ENCODE data around the gene L3MBTL4.

Gene L3MBTL4

DNA sequence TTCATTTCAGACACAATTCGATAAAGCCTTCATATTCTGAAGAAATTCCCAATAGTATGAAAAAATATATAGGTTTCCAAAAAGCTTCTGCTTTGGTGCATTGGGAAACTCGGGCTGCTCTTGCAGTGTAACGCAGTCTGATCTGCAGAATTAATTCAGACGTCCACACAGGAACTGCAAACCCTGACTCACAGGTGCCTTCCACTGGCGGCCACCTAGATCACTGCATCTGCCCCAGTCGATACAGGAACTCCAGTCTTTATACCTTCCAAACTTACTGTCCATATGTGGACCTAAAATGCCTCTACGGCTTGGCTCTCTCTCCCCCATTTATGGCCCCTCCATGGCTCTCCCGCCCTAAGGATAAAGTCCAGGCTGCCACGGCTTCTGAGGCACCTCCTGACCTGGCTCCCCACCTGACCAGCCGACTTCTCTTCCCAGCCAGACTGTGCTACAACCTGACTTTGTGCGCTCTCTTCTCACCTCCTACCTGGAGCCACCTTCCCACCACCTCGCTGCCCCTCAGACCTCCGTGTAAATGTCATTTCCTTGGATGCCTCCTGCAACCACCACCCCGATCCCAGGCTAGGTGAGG is 39.7 kb downstream of the L3MBTL4 start:
- H3K4me1 ChIP-seq (ENCODE audit: control insufficient read depth in 1 of 2, insufficient read depth in 2 of 2, low read length in 2 of 2), result no peaks in the 10 kb centered on the region
- no peak overlapping the region for H3K27ac ChIP-seq (ENCODE audit: low read length)
- no peaks in the 10 kb centered on the region for H3K36me3 ChIP-seq (ENCODE audit: control insufficient read depth in 1 of 2, insufficient read depth in 2 of 2, low read length in 2 of 2)
- no peaks in the 10 kb centered on the region for H3K27me3 ChIP-seq (ENCODE audit: low read depth, low read length)
- H3K4me3 ChIP-seq (ENCODE audit: low read depth in 1 of 2, low read length in 2 of 2), result no peak overlapping the region
- H3K9me3 ChIP-seq (ENCODE audit: control insufficient read depth in 1 of 2, low read length in 2 of 2), result peaks cover 0 to 8% of the 10 kb centered on the region in 2 donors

DNA sequence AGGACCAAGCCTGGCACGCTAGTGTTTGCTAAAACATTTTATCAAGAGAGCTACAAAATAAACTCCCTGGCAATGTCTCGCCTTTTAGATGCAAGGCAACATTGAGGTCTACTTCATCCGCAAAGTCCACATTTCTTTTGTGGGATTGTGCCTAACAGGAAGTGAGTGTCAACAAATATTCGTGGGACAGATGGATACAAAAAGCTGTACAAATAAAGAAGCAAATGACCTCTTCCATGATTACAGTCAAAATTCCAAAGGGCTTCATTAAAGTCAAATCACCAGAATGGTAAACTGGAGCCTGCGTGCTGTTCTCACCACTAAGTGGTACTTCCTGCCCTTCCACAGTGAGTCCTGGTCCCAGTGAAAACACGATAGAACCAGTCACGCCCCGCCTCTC is 40.4 kb downstream of the L3MBTL4 start:
- H3K27ac ChIP-seq (ENCODE audit: low read length), result no peak overlapping the region
- no peak overlapping the region for H3K4me3 ChIP-seq (ENCODE audit: low read depth in 1 of 2, low read length in 2 of 2)
- H3K9me3 ChIP-seq (ENCODE audit: control insufficient read depth in 1 of 2, low read length in 2 of 2), result peaks cover 0 to 8% of the 10 kb centered on the region in 2 donors
- H3K4me1 ChIP-seq (ENCODE audit: control insufficient read depth in 1 of 2, insufficient read depth in 2 of 2, low read length in 2 of 2), result no peaks in the 10 kb centered on the region
- no peaks in the 10 kb centered on the region for H3K27me3 ChIP-seq (ENCODE audit: low read depth, low read length)
- no peaks in the 10 kb centered on the region for H3K36me3 ChIP-seq (ENCODE audit: control insufficient read depth in 1 of 2, insufficient read depth in 2 of 2, low read length in 2 of 2)

GRCh38 chr18:6373187-6373586 is 41.5 kb downstream of the L3MBTL4 start:
- H3K9me3 ChIP-seq (ENCODE audit: control insufficient read depth in 1 of 2, low read length in 2 of 2), result peaks cover 0 to 8% of the 10 kb centered on the region in 2 donors
- no peak overlapping the region for H3K4me3 ChIP-seq (ENCODE audit: low read depth in 1 of 2, low read length in 2 of 2)
- H3K27me3 ChIP-seq (ENCODE audit: low read depth, low read length), result no peaks in the 10 kb centered on the region
- no peaks in the 10 kb centered on the region for H3K4me1 ChIP-seq (ENCODE audit: control insufficient read depth in 1 of 2, insufficient read depth in 2 of 2, low read length in 2 of 2)
- no peak overlapping the region for H3K27ac ChIP-seq (ENCODE audit: low read length)
- H3K36me3 ChIP-seq (ENCODE audit: control insufficient read depth in 1 of 2, insufficient read depth in 2 of 2, low read length in 2 of 2), result no peaks in the 10 kb centered on the region

GRCh38 chr18:6370886-6371635 is 43.6 kb downstream of the L3MBTL4 start:
- no peaks in the 10 kb centered on the region for H3K4me1 ChIP-seq (ENCODE audit: control insufficient read depth in 1 of 2, insufficient read depth in 2 of 2, low read length in 2 of 2)
- H3K27me3 ChIP-seq (ENCODE audit: low read depth, low read length), result no peaks in the 10 kb centered on the region
- no peak overlapping the region for H3K4me3 ChIP-seq (ENCODE audit: low read depth in 1 of 2, low read length in 2 of 2)
- H3K27ac ChIP-seq (ENCODE audit: low read length), result no peak overlapping the region
- H3K9me3 ChIP-seq (ENCODE audit: control insufficient read depth in 1 of 2, low read length in 2 of 2), result peaks cover 0 to 4% of the 10 kb centered on the region in 2 donors
- no peaks in the 10 kb centered on the region for H3K36me3 ChIP-seq (ENCODE audit: control insufficient read depth in 1 of 2, insufficient read depth in 2 of 2, low read length in 2 of 2)

GRCh38 chr18:6370410-6370809 is 44.3 kb downstream of the L3MBTL4 start:
- H3K4me1 ChIP-seq (ENCODE audit: control insufficient read depth in 1 of 2, insufficient read depth in 2 of 2, low read length in 2 of 2), result no peaks in the 10 kb centered on the region

DNA sequence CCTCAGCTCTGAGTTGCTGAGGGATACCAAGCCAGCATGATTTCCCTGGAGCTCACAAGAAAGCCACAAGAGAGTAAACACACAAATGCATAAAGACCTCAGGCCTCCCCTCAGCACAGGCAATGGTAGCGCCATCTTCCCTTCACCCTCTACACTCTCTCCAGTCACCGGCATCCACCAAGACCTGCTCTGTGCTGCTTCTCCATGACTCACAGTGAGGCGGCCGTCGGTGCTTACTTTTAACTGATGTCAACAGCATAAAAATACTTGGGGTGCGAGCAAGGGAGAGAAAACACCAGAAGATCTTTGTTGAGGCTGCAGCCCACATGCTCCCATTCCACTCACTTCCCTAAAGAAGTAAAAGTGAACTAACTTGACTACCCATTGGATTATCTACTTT is 46.7 kb downstream of the L3MBTL4 start:
- H3K27me3 ChIP-seq (ENCODE audit: low read depth, low read length), result no peaks in the 10 kb centered on the region
- no peak overlapping the region for H3K4me3 ChIP-seq (ENCODE audit: low read depth in 1 of 2, low read length in 2 of 2)
- H3K27ac ChIP-seq (ENCODE audit: low read length), result no peak overlapping the region
- no peaks in the 10 kb centered on the region for H3K36me3 ChIP-seq (ENCODE audit: control insufficient read depth in 1 of 2, insufficient read depth in 2 of 2, low read length in 2 of 2)
- H3K4me1 ChIP-seq (ENCODE audit: control insufficient read depth in 1 of 2, insufficient read depth in 2 of 2, low read length in 2 of 2), result no peaks in the 10 kb centered on the region
- H3K9me3 ChIP-seq (ENCODE audit: control insufficient read depth in 1 of 2, low read length in 2 of 2), result peaks cover 0 to 4% of the 10 kb centered on the region in 2 donors

More at GRCh38 chr18:6370410-6370809, 44.3 kb downstream of the L3MBTL4 start:
- H3K36me3 ChIP-seq (ENCODE audit: control insufficient read depth in 1 of 2, insufficient read depth in 2 of 2, low read length in 2 of 2), result no peaks in the 10 kb centered on the region
- H3K27me3 ChIP-seq (ENCODE audit: low read depth, low read length), result no peaks in the 10 kb centered on the region
- no peak overlapping the region for H3K4me3 ChIP-seq (ENCODE audit: low read depth in 1 of 2, low read length in 2 of 2)
- H3K27ac ChIP-seq (ENCODE audit: low read length), result no peak overlapping the region
- peaks cover 0 to 4% of the 10 kb centered on the region in 2 donors for H3K9me3 ChIP-seq (ENCODE audit: control insufficient read depth in 1 of 2, low read length in 2 of 2)

GRCh38 chr18:6367208-6367607 is 47.5 kb downstream of the L3MBTL4 start:
- no peaks in the 10 kb centered on the region for H3K36me3 ChIP-seq (ENCODE audit: control insufficient read depth in 1 of 2, insufficient read depth in 2 of 2, low read length in 2 of 2)
- no peaks in the 10 kb centered on the region for H3K27me3 ChIP-seq (ENCODE audit: low read depth, low read length)
- peaks cover 0 to 4% of the 10 kb centered on the region in 2 donors for H3K9me3 ChIP-seq (ENCODE audit: control insufficient read depth in 1 of 2, low read length in 2 of 2)
- no peak overlapping the region for H3K27ac ChIP-seq (ENCODE audit: low read length)
- H3K4me1 ChIP-seq (ENCODE audit: control insufficient read depth in 1 of 2, insufficient read depth in 2 of 2, low read length in 2 of 2), result no peaks in the 10 kb centered on the region
- no peak overlapping the region for H3K4me3 ChIP-seq (ENCODE audit: low read depth in 1 of 2, low read length in 2 of 2)

DNA sequence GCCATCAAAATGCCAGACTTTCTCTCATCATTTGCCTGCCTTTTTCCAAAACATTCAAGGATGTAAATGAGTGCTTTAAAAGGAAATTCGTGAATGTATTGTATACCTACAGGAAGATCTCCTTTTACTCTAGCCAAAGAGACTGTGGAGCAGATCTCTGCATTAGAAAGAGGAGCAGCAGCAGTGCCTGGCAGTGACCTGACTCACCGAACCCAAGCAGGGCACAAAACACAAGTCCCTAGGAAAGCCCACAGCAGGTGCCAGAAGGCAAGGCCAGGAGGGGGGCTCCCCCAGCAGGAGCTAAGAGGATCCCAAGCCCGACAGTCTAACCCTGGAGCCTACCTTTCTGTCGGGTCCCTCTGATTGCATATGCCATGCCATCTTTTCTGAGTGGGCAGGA is 47.9 kb downstream of the L3MBTL4 start:
- Histone ChIP-seq H3K4me1 (ENCODE audit: control insufficient read depth in 1 of 2, insufficient read depth in 2 of 2, low read length in 2 of 2) (no peaks in the 10 kb centered on the region), H3K27me3 (ENCODE audit: low read depth, low read length) (no peaks in the 10 kb centered on the region), H3K36me3 (ENCODE audit: control insufficient read depth in 1 of 2, insufficient read depth in 2 of 2, low read length in 2 of 2) (no peaks in the 10 kb centered on the region), H3K27ac (ENCODE audit: low read length) (no peak overlapping the region), H3K4me3 (ENCODE audit: low read depth in 1 of 2, low read length in 2 of 2) (no peak overlapping the region), H3K9me3 (ENCODE audit: control insufficient read depth in 1 of 2, low read length in 2 of 2) (peaks cover 0 to under 1% of the 10 kb centered on the region in 2 donors)

- Histone ChIP-seq H3K27me3 (ENCODE audit: low read depth, low read length) (no peaks in the 10 kb centered on the region), H3K36me3 (ENCODE audit: control insufficient read depth in 1 of 2, insufficient read depth in 2 of 2, low read length in 2 of 2) (no peaks in the 10 kb centered on the region), H3K9me3 (ENCODE audit: control insufficient read depth in 1 of 2, low read length in 2 of 2) (no peaks in the 10 kb centered on the region), H3K27ac (ENCODE audit: low read length) (no peak overlapping the region), H3K4me3 (ENCODE audit: low read depth in 1 of 2, low read length in 2 of 2) (no peak overlapping the region), H3K4me1 (ENCODE audit: control insufficient read depth in 1 of 2, insufficient read depth in 2 of 2, low read length in 2 of 2) (no peaks in the 10 kb centered on the region)
These were observed 49.3 kb downstream of the L3MBTL4 start for GRCh38 chr18:6365385-6365784.

- Histone ChIP-seq H3K27ac (ENCODE audit: low read length) (no peak overlapping the region), H3K9me3 (ENCODE audit: control insufficient read depth in 1 of 2, low read length in 2 of 2) (no peaks in the 10 kb centered on the region), H3K36me3 (ENCODE audit: control insufficient read depth in 1 of 2, insufficient read depth in 2 of 2, low read length in 2 of 2) (no peaks in the 10 kb centered on the region), H3K4me3 (ENCODE audit: low read depth in 1 of 2, low read length in 2 of 2) (no peak overlapping the region), H3K27me3 (ENCODE audit: low read depth, low read length) (no peaks in the 10 kb centered on the region), H3K4me1 (ENCODE audit: control insufficient read depth in 1 of 2, insufficient read depth in 2 of 2, low read length in 2 of 2) (no peaks in the 10 kb centered on the region)
These were observed 51.5 kb downstream of the L3MBTL4 start for GRCh38 chr18:6363216-6363615.

DNA sequence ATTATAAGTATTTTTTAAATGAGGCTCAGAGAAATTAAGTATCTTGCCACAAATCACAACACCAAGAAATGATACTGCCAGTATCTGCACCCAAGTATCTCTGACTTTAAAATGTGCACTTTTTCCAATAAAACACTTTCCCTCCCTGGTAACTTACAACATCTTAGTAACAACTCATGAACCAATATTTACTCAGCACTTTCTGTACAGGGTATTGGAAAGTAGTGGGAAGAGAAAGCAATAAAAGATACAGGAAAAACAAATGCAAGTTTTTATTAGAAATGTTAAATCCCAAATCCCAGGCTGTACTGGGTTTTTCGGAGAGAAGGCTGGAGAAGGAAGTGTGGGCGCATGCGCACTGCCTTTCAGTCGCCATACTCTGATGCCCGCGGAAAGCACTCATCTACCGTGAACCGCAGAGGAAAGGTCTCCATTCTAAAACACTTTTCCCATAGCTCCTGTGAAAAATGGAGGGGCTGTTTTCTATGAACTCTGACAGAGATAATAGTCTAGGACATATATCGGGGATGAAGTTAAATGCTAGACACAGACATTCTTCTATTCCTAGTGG is 52.1 kb downstream of the L3MBTL4 start:
- Histone ChIP-seq H3K4me1 (ENCODE audit: control insufficient read depth in 1 of 2, insufficient read depth in 2 of 2, low read length in 2 of 2) (no peaks in the 10 kb centered on the region), H3K27me3 (ENCODE audit: low read depth, low read length) (no peaks in the 10 kb centered on the region), H3K27ac (ENCODE audit: low read length) (no peak overlapping the region), H3K36me3 (ENCODE audit: control insufficient read depth in 1 of 2, insufficient read depth in 2 of 2, low read length in 2 of 2) (no peaks in the 10 kb centered on the region), H3K9me3 (ENCODE audit: control insufficient read depth in 1 of 2, low read length in 2 of 2) (no peaks in the 10 kb centered on the region), H3K4me3 (ENCODE audit: low read depth in 1 of 2, low read length in 2 of 2) (no peak overlapping the region)

Measured in muscle layer of duodenum (tissue), 2 donors.